ENCODE measurements around the gene SIGLEC8. TPM values are rescaled to one million over a fixed set of nuclear protein-coding genes. Genes with fewer than 3 reads are reported as not detected.
A peak's percentile ranks its signal among the peaks of the same experiment; 100 is the strongest.
"Not testable (repeated sequence)": the region's sequence is repeated elsewhere in the genome, so short reads cannot be mapped to it uniquely, and the experiment has no call there.

Gene SIGLEC8
- under 1 TPM in 4 of 10 donors, not detected in 6; 0.07 to 0.30 (median 0.11) TPM for polyA plus RNA-seq (ENCODE audit: insufficient read length in 10 of 10)
- long read RNA-seq, donor 1 = 0 reads
- long read RNA-seq, donor 2 = 0 reads
- long read RNA-seq, donor 3 = 0 reads
- long read RNA-seq, donor 4 = 0 reads
- long read RNA-seq, donor 5 = 0 reads
- long read RNA-seq, donor 6 = 0 reads
- long read RNA-seq, donor 7 = 0 reads
- long read RNA-seq, donor 8 = 0 reads
- long read RNA-seq, donor 9 = 0 reads

DNA sequence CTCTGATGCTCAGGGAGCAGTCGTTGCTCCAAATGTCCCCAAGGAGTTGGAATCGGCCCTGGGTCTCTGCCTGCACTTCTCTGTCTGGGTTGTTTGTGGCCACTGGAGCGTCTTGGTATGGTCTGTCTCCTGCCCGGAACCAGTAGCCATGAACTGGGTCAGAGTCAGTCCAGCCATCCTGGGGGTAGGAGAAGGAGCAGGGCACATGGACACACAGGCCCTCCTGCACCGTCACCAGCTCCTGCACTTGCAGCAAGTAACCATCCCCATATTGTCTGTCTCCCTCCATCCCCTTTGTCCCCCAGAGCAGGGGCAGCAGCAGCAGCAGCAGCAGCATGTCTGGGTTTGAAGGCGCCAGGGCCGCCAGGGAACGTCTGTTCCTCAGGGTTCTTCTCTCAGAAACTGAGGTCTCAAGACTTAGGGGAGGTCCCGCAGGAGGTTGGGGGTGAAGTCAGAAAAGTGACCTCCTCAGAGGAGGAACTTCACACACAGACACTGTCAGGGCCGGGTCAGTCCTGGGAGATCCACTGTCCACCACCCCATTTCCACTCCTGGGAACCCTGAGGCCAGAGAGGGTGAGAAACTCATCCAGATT lies at the start of gene SIGLEC8:
Gene SIGLEC8 (minus strand): TSS at position 404 of the 595 bp plus-strand sequence. CDS start 67 bp downstream, at position 337.
- DNase-seq = no peak

DNA sequence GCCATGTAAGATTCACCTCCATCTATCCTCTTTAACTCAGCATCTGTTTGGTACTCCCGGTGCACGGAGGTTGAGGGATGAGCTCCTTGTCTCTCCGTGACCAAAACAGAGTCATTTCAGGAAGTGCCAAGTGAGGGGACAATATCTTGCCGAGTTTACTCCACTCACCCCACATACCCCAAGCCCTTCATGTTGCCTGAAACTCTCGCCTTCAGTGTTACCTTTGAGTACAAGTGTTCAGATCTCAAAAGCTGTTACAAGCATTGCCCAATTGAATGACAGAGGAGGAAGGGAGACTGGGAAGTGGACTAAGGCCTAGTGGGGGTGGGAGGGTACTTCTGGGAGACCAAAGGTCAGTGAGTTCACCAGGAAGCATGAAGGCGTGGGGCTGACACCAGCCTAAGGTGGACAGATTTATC lies 49.4 kb upstream of the SIGLEC8 start:
- DNase-seq = no peak

- no peak for DNase-seq
Observed at GRCh38 chr19:51507192-51507591, 48.9 kb upstream of the SIGLEC8 start.

DNA sequence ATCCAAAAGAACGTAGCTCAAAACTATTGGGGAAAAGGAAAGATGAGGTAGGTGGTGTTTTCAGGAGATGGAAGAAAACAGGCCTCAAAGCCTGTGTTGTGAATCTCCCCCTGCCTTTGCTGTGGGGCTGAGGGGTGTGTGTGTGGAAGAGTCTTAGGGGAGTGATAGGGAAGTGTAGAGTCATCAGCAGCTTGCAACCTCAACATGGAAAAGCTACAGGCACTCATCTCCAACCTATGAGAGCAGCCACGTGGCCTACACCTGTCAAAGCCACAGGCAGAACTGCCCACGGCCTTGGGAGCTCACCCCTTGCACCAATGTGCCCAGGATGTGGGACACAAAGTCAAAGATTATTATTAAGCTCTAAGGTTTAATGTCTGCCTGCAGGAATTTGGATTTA lies 47.6 kb upstream of the SIGLEC8 start:
- DNase-seq = no peak

GRCh38 chr19:51503896-51504295 lies 45.6 kb upstream of the SIGLEC8 start:
- no peak for DNase-seq

- DNase-seq = no peak
Observed at GRCh38 chr19:51503286-51503817, 45.1 kb upstream of the SIGLEC8 start.

DNA sequence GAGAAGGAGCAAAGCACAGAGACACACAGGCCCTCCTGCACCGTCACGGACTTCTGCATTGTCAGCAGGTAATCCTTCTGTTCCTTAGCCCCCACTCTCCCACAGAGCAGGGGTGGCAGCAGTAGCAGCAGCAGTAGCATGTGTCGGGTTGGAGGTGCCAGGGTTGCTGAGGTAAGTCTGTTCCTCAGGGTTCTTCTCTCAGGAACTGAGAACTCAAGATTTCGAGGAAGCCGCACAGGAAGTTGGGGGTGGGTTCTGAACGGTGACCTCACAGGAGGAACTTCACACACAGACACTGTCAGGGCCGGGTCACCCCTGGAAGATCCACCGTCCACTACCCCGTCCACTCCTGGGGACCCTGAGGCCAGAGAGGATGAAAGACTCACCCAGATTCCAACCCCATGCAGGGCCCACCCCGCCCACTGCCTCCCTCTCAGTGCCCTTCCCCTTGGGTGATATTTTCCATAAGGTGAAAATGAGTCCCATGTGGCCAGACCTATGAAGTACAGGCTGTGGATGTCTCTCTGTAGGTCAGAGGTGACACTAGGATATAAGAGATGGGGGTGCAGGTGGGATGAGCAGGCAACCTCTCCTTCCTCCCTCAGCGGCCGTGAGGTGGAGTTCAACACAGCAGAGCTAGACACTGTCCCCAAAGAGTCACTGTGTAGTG lies 43.5 kb upstream of the SIGLEC8 start, which contains the start of gene SIGLEC12:
Gene SIGLEC12 (minus strand): TSS at position 207 of the 670 bp plus-strand sequence. CDS start 67 bp downstream, at position 140.
- DNase-seq = peak in 1 of 3 donors; percentile 30

- not testable (repeated sequence) for DNase-seq
Observed at GRCh38 chr19:51500931-51501330, 42.7 kb upstream of the SIGLEC8 start.

DNA sequence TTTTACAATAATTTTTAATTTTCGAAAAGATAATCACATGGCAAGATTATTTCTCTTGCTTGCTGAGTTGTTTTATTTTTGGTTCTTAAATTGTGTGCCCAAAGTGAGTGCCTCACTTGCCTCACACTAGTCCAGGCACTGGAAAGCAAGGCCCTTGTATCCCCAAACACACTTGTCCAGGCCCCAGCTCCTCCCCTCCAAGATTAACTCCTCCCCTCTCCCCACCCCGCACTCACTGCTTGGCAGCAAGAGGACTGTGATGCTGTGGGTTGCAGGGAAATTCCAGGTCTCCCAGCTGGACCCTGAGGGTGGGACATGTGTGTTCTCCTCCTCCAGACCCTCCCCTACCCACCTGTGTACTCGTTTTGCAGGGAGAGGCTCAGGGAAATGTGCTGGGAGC lies 39.4 kb upstream of the SIGLEC8 start:
- no peak for DNase-seq

DNA sequence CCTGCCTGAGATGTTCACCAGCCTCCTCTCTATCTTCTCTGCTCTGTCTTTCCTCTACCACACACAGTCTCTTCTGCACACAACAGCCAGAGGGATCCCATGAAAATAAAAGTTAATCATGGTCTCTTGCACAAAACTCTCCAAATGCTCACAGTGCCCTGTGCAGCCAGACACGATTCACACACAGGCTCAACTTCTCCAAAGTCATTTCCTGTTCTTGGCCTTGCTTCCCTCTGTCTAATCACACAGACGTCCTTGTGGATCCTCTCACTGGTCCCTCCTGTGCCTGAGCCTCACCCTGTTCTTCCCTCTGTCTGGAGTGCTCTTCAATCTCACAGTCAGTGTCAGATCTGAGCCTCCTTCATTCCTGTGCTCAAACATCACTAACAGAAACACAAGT lies 35.5 kb upstream of the SIGLEC8 start:
- no peak for DNase-seq

- DNase-seq = no peak
Observed at GRCh38 chr19:51491586-51491985, 33.3 kb upstream of the SIGLEC8 start.

GRCh38 chr19:51490676-51491075 lies 32.4 kb upstream of the SIGLEC8 start:
- no peak for DNase-seq

- DNase-seq = no peak
Observed at GRCh38 chr19:51489113-51489512, 30.9 kb upstream of the SIGLEC8 start.

DNA sequence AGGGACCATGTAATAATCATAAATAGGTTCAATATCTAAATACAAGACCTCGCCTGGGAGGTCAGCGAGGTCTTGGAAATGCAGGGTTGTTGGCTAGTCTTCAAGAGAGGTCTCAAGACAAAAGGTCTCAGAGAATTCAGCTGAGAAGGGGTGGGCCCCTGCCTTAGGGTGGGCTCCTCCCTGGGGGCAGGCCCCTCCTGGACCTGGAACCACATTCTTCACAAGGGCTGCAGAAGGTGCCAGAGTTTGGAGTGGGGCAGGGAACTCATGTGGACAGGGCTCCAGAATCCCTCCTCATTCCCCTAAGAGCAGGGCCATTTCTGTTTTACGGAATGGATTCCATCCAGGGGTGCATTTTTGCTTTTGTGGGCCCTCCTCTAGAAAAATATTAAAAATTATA lies 30.2 kb upstream of the SIGLEC8 start:
- DNase-seq = no peak

GRCh38 chr19:51485960-51486660 lies 27.9 kb upstream of the SIGLEC8 start:
- no peak for DNase-seq

DNA sequence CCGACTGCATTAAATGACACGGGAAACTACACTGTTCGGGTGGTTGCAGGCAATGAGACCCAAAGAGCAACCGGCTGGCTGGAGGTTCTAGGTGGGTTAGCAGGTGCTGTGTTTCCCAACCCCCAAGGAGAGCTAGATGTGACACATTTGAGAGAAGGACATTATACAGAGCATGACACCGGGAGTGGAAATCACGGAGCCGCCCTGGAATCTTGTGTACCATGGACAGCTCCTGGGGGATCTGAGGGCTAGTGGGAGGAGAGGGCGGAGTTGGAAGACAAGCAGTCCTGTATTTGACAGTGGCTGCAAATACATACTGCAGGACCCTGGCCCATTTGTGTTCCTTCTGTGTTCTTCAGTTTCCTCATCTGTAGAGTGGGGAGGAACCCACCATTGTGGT lies 22.3 kb upstream of the SIGLEC8 start:
- DNase-seq = peak in 1 of 3 donors; percentile 27

DNA sequence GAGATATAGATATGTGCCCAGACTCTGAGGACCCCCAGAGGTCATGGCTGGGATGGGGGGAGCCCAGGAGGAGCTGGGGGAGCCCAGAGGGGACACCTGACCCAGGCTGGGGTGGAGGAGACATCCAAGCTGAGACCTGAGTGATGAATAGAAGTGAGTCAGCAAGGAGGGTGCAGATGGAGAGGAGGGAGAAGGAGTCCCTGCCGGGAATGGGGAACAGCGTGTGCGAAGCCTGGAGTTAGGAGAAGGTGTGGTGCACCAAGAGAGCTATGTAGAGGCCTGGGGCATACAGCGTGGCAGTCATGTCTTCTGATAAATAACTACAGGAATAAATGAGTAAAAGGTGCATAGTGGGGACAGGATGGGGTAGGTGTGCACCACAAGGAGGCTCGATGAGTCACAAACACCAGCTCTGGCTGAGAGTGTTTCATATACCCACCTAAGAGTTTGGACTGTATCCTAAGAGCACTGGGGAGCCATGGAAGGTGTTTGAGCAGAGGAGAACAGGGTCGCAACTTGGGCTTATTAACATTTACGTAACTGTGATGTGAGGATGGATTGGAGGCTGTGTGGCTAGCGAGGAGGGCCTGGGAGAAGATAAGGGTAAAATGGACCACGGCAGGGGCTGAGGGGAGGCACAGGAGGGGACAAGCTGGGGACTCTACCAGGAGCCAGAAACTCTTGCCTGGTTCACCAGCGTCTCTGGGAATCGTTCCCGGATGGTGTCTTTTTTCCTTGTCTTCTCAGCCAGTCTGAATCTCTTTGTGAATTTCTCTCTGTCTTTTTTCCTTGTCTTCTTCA lies 21.5 kb upstream of the SIGLEC8 start:
- no peak for DNase-seq

DNA sequence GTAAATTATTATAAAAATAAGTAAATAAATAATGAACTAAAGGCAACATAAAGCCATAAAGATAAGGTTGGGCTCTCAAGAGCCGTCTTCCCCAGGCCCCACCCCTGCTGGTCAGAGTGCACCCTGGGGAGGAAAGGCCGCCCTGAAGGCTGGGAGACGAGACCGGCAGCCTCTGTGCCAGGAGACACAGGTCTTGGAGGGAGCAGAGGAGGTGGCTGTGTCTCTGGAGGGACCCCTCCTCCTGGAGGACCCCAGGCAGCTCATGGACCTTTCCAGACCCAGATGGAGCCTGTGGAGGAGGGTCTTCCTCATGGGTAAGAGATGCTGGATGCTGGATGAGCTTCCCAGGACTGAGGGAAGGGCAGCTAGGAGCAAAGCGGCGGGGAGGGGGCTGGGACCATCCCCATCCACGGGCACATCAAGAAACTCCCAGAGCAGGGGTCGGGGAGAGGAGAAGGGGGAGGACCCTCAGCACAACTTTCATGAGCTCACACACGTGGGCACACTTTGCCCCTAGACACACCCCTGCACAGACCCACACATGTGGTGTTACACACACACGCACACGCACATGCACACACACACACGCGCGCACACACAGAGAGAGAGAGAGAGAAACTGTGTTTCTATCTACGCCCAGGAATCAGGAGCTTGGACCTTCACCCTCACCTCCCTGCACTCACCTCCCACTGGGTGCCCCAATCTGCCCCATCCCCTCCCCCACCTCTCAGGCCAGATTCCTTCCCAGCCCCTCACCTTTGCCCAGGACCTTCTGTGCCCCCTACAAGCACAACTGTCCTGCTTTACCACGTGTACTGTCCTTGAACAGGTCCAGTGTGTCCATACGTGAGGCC lies 20.4 kb upstream of the SIGLEC8 start, which contains the start of gene CEACAM18:
Gene CEACAM18 (plus strand): TSS at position 159 of the 854 bp plus-strand sequence.
- DNase-seq = no peak

GRCh38 chr19:51477344-51477743 lies 19.1 kb upstream of the SIGLEC8 start:
- no peak for DNase-seq

- DNase-seq = no peak
Observed at GRCh38 chr19:51476164-51476563, 17.9 kb upstream of the SIGLEC8 start.
